Erythroblast (primary cell): Measurements from ENCODE around the gene MMEL1.
"Not testable (repeated sequence)": the region's sequence is repeated elsewhere in the genome, so short reads cannot be mapped to it uniquely, and the experiment has no call there.

ENCODE experiments used
- DNase-seq, 2 experiments: peaks; one replicate each; lab custom pipeline; 2025; lab: John Stamatoyannopoulos, UW
- GATA1 ChIP-seq: IDR thresholded peaks from 2 replicates; pipeline ENCODE4 v1.6.1; 2011; ENCODE audit warnings: low read depth, mild to moderate bottlenecking, control low read depth, low read length, moderate library complexity
- POLR2A ChIP-seq: IDR thresholded peaks from 2 replicates; pipeline ENCODE4 v1.6.1; 2011; ENCODE audit warnings: mild to moderate bottlenecking, low read length

Gene MMEL1

DNA sequence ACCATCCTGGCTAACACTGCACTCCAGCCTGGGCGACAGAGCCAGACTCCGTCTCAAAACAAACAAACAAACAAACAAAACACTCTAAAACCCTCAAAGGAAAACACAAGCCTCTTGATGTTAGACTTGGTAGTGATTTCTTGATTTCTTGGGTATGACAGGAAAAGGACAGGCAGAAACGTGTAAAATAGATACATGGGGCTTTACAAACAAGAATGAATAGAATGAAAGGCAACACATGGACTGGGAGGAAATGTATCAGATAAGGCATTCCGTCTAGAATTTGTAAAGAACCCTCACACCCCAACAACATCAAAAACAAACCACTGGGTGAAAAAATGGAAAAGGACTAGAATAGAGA, 54.1 kb downstream of the MMEL1 start:
- DNase-seq, result no peak

DNA sequence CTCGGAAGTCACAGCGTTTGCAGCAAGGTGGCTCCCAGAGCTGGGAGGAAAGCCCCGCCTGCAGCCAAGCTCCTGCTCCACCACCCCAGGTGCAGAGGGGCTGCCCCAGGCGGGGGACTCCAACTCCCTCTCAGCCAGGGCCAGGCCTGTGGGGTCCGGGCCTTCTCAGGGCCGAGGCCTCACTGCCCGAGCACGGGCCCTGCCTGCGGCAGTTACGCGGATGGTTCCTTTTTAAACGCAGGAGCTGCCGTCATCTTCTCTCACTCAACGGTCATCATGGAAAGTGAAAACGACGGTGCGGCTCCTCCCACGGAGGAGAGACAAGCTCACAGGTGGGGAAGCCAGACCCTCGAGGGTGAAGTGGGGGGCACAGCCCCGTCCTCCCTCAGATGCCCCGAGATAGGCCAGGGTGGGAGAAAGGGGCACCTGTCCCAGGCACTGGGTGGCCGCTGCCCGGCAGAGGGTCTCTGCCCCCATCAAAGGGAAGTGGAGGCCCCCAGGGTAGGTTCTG, 55.2 kb downstream of the MMEL1 start:
- DNase-seq, result not testable (repeated sequence)

More for the DNA sequence above, 54.1 kb downstream of the MMEL1 start:
- TF ChIP-seq POLR2A, result no peak
- no peak for TF ChIP-seq GATA1

DNA sequence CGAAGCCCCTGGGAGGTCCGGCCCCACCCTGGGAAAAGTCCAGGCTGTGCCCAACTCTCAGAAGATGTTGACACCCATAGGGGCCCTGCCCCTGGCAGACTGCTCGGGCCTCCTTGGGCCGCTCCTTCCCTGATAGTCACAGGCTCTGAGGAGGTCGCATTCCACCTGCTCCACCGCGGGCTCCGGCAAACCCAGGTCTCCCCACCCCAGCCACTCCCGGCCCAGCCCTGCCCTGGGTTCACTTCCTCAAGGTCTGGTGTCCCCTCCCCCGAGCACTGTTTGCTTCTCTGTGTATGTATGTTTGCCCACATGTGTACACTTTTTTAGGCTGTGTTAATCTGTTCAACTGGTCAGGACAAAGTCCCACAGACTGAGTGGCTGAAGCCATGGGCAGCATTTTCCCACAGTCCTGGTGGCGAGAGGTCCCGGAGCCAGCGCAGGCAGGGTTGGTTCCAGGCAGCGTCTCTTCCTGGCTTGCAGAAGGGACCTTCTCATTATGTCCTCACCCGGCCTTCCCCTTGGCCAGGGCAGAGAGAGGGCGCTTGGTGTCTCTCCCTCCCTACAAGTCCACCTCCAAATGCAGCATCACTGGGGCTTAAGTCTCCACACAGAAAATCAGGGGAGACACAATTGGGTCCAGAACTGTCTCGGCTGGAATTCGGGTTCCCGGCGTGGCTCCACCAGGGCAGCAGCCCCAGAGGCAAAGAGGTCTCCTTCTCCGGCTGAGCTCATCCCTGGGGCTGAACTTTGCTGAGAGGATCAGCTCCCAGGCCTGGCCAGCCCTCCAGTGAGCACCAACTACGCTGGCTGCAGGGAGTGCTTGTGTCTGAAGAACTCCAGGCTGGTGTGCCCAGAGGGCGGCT, 56.8 kb downstream of the MMEL1 start:
- TF ChIP-seq POLR2A (no peak), GATA1 (no peak)

DNA sequence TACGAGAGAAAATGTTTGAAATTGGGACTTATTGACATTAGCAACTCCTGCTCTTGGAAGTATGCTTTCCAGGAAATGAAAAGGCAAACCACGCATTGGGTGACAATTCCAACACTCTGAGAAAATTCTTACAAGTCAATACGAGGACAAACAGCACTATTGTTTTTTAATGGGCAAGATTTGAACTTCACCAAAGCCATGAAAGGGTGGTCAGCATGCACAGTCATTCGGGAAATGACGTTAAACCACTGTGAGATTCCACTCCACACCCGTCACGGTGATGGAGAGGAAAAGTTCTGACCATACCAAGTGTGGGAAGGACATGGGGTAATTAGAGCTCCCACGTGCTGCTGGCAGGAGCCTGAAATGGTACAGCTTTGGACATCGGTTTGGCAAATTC, 58.5 kb downstream of the MMEL1 start:
- no peak for DNase-seq
- no peak for TF ChIP-seq POLR2A
- no peak for TF ChIP-seq GATA1

More for the DNA sequence above, 56.8 kb downstream of the MMEL1 start:
- DNase-seq, result no peak

DNA sequence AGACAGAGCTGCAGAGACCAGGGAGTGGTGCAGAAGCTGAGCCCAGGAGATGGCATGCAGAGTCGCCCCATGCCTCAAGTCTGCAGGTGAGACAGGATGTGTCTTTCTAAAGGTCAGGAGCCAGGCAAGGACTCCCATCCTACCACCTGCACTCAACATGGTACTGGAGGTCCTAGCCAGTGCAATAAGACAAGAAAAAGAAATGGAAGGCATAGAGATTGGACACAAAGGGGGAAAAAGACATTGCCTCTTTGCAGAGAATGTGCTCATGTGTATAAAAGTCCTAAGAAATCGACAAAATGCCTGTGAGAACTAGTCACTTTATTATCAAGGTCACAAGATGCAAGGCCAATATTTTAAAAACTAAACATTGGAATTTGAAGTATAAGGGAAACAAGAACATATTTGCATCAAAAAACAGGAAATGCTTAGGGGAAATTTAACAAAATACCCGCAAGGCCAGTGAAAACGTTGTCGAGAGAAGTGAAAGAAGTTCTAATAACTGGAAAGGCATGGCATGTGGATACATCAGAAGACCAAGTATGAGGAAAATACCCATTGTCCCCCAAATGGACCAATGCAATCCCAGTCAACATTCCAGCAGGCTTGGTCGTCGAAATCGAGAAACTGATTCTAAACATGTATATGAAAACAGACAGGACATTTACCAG, 59.4 kb downstream of the MMEL1 start:
- no peak for DNase-seq
- TF ChIP-seq POLR2A (no peak), GATA1 (no peak)

DNA sequence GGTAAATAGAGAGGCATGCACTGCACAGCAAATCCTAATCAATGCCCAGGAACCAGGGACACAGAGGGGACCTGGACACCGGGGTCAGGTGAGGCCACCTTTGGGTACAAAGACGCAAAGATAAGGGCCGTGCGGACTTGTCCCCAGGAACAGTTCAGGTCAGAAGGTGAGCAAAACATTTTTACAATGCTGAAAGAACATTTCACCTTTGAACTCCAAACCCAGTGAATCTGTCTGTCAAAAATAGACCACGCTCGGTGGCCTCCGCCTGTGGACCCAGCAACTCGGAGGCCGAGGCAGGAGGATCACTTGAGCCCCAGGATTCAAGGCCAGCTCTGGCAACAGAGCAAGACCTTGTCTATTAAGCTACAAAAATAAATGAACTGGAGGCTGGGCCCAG, 61.5 kb downstream of the MMEL1 start:
- TF ChIP-seq POLR2A, result no peak
- no peak for TF ChIP-seq GATA1
- no peak for DNase-seq

DNA sequence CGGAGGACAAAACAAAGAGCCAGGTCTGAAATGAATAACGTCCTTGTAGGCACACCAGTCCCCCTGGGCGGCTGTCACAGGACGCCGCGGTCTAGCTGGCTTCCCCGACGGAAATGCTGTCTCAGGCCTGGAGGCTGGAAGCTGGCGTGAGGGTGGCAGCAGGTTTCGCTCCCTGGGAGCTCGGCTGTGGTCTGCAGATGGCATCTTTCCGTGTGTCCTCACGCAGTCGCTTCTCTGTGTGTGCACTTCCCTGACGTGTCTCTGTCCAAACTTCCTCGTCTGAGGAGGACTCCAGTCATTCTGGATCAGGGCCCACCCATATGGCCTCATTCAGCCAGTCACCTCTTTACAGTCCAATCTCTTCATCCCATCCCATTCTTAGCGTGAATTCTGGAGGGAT, 62.5 kb downstream of the MMEL1 start:
- TF ChIP-seq GATA1 (no peak), POLR2A (no peak)
- no peak for DNase-seq

DNA sequence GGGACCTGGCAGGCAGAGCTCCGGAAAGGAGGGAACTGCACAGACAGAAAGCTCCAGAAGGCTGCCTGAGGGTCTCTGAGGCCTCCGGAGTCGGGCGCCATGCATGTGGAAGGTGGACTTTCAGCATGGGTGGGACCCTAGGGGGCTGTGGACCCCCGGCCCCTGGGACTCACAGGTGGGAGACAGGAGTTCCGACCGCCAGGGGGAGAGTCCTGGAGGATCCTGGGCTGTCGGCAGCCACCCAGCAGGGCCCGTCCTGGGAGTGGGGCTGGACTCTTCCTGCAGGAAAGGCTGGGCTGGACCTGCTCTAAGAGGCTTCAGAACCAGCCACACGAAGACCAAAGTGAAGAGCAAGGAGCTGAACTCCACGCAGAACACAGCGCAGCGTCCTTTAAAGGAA, 63.1 kb downstream of the MMEL1 start:
- DNase-seq, result not testable (repeated sequence)

DNA sequence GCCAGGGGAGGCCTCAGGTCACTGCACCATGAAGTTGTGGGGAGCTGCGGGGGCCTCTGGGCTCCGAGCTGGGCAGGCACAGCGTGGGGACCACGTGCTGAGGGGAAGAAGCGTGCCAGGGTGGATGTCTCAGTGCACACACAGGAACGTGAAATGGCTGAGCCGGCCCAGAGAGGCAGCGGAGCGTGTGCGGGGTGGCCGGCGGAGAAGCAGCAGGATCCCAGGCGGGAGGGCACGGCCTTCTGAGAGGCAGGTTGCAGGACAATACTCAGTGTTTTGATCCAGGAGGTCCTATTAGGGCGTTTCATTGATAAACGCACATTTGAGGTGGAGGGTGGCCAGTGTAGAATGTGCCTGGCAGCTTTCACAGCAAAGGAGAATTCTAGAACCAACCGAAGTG, 63.8 kb downstream of the MMEL1 start:
- DNase-seq, result no peak
- TF ChIP-seq POLR2A (no peak), GATA1 (no peak)

DNA sequence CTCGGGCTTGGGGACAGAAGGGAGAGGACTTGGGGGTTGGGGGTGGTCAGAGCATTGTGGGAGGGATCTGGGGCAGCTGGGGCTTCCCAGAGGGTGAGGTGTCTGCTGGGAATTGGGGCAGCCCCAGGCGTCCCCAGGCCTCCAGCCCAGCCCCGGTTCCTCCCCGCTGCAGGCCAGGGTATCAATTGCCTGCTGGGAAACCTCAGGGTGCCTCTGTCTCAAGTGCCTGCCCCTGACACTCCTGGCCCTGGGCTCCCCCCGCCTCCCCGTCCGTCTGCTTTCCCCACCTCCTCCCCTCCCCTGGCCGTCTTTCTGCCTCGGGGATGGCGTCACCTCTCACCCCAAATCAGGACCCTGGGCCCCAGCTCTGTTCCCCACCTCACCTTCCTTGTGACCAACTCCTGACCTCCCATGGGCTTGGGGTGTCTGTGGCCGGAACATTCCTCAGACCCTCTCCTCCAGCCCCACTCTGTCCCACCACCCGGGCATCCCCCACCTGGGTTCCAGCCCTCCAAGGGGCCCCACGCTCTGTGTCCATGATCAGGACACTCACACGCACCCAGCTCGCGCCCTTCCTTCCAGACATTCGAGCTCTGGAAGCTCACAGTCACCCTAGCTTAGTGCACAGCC, 64.5 kb downstream of the MMEL1 start:
- not testable (repeated sequence) for DNase-seq

DNA sequence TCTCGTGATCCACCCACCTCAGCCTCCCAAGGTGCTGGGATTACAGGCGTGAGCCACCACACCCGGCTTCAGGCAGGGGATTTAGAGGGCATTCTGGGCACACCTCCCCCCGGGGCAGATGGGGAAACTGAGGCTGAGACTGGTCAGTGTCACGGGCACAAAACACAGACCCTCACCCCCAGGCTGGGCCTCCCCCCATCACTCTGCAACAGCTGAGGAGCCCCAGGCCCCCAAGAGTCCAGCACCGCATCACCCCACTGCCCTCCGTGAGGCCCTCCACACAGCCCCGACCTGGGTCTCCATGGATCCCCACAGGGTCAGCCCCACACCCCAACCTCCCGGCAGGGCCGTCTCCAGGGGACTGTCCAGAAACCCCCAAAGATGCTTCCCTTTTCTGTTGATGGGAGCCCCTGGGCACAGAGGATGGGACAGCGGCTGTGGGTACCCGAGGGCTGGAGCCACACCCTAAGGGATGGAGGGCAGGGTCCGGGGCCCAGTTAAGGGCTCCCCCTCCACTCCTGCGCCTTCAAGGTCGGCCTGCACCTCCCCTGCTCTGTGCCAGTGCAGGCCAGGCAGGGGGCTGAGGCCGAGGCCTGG, 65.6 kb downstream of the MMEL1 start:
- TF ChIP-seq GATA1 (no peak), POLR2A (no peak)
- DNase-seq, result no peak

DNA sequence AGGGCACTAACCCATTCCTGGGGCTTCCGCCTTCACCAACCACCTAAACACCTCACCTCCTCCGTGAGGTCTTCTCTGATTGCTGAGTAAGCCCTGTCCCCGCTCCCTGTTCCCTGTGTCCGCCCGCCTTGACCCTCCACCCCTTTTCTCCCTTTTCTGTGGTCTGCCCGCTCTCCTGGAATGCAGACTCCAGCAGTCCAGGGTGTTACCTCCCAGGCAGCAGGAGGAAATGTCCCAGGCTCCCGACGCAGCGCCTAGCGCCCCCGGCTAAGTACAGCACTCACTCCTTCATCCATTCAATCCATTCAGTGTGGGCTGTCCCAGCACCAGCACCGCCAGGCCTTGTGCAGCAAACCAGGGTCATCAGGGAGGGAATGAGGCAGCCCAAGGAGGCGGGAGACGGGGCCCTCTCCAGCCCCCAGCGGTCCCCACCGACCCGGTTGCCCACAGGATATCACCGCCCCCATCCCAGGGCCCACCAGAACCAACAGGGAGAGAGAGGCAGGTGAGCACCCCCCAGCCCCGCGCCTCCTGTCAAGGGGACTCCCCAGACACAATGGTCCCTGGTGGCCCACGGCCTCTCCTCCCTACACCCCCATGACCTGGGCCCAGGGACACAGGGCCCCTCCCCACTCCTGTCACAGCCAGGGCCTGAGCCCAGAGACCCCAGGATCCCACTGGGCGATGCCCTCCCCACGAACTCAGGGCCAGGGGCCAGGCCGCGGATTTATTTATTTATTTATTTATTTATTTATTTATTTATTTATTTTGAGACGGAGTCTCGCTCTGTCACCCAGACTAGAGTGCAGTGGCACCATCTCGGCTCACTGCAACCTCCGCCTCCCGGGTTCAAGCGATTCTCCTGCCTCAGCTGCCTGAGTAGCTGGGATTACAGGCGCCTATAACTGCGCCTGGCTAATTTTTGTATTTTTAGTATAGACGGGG, 66.4 kb downstream of the MMEL1 start:
- TF ChIP-seq GATA1 (no peak), POLR2A (no peak)
- DNase-seq, result no peak

DNA sequence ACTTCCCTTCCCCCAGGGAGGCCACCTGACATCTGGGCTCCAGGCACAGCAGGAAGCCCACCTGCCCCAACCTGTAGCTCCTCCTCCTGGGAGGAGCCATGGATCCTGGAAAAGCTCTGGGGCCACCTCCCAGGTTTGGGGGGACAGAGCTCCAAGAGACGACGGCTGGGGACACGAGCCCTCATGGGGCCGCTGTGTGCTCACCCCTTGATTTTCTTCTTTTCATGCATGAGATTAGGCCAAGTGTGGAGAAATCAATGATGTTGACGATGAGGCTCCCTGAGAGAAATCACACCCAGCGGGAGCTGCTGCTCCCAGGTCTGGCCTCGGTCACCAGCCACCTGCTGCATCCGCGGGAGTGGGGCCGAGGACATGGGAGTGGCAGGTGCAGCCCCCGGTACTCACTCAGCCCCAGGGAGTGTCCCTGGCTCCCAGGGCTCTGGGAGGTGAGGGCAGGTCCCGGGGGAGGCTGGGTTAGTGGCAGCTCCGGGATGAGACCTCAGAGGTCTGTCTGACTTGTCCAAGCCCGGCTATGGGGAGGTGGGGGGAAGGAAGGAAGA, 67.9 kb downstream of the MMEL1 start:
- DNase-seq, result no peak
- TF ChIP-seq GATA1 (no peak), POLR2A (no peak)
